ENCODE measurements around the gene PRDM16.
"Not testable (repeated sequence)": the region's sequence is repeated elsewhere in the genome, so short reads cannot be mapped to it uniquely, and the experiment has no call there.

The PRDM16 gene

GRCh38 chr1:3148171-3148570, 79.2 kb downstream of the PRDM16 start:
- no peak for DNase-seq

GRCh38 chr1:3149277-3149676, 80.3 kb downstream of the PRDM16 start:
- no peak for DNase-seq

GRCh38 chr1:3151456-3151855, 82.5 kb downstream of the PRDM16 start:
- no peak for DNase-seq

GRCh38 chr1:3152143-3152542, 83.1 kb downstream of the PRDM16 start:
- no peak for DNase-seq

- DNase-seq, result no peak
Observed at GRCh38 chr1:3153197-3153596, 84.2 kb downstream of the PRDM16 start.

- no peak for DNase-seq
Observed at GRCh38 chr1:3153902-3154795, 85.1 kb downstream of the PRDM16 start.

- DNase-seq, result no peak
Observed at GRCh38 chr1:3155056-3155925, 86.3 kb downstream of the PRDM16 start.

GRCh38 chr1:3155926-3156220, 86.9 kb downstream of the PRDM16 start:
- no peak for DNase-seq

- no peak for DNase-seq
Observed at GRCh38 chr1:3156936-3157335, 87.9 kb downstream of the PRDM16 start.

- DNase-seq, result no peak
Observed at GRCh38 chr1:3158347-3158746, 89.3 kb downstream of the PRDM16 start.

GRCh38 chr1:3159121-3159520, 90.1 kb downstream of the PRDM16 start:
- no peak for DNase-seq

GRCh38 chr1:3159996-3160395, 91.0 kb downstream of the PRDM16 start:
- no peak for DNase-seq

GRCh38 chr1:3160647-3161145, 91.7 kb downstream of the PRDM16 start:
- DNase-seq, result no peak

GRCh38 chr1:3161176-3161840, 92.3 kb downstream of the PRDM16 start:
- DNase-seq, result no peak

GRCh38 chr1:3162322-3162882, 93.4 kb downstream of the PRDM16 start:
- no peak for DNase-seq

GRCh38 chr1:3163356-3163755, 94.4 kb downstream of the PRDM16 start:
- DNase-seq, result no peak

GRCh38 chr1:3164671-3165070, 95.7 kb downstream of the PRDM16 start:
- DNase-seq, result no peak

GRCh38 chr1:3165189-3165588, 96.2 kb downstream of the PRDM16 start:
- not testable (repeated sequence) for DNase-seq

- no peak for DNase-seq
Observed at GRCh38 chr1:3166206-3166918, 97.4 kb downstream of the PRDM16 start.

GRCh38 chr1:3167255-3167654, 98.3 kb downstream of the PRDM16 start:
- no peak for DNase-seq

GRCh38 chr1:3168678-3169077, 99.7 kb downstream of the PRDM16 start:
- DNase-seq, result no peak

GRCh38 chr1:3169665-3170356, 100.8 kb downstream of the PRDM16 start:
- DNase-seq, result no peak
